Nephron progenitor cell (in vitro differentiated cells): ENCODE data around the gene ZNF570.

Source experiments
- DNase-seq: peaks from one replicate; pipeline ENCODE4 v3.0.0; 2021
- H3K27ac Mint-ChIP-seq: 2 replicates; pipeline ENCODE4 v1.8.0; 2021; ENCODE audit warnings: mild to moderate bottlenecking, moderate library complexity, mixed read lengths
- H3K27me3 Mint-ChIP-seq: 2 replicates; pipeline ENCODE4 v1.8.0; 2021; ENCODE audit warnings: mild to moderate bottlenecking, low read depth, mixed read lengths; ENCODE audit not compliant: poor library complexity
- H3K36me3 Mint-ChIP-seq: 2 replicates; pipeline ENCODE4 v1.8.0; 2021; ENCODE audit warnings: low read depth, mixed read lengths
- H3K4me1 Mint-ChIP-seq: 2 replicates; pipeline ENCODE4 v1.8.0; 2021; ENCODE audit warnings: mixed read lengths
- H3K4me3 Mint-ChIP-seq: 2 replicates; pipeline ENCODE4 v1.8.0; 2021; ENCODE audit warnings: mild to moderate bottlenecking, moderate library complexity, mixed read lengths
- H3K9me3 Mint-ChIP-seq: 2 replicates; pipeline ENCODE4 v1.8.0; 2021; ENCODE audit warnings: mild to moderate bottlenecking, moderate library complexity, mixed read lengths
- TF ChIP-seq, protein P1 (sequence below): fragments of 200-600 bp; sonication (generic); IDR thresholded peaks from 2 replicates; pipeline ENCODE4 v1.5.0; 2021; ENCODE audit warnings: antibody characterized with exemption

ZNF570 gene

DNA sequence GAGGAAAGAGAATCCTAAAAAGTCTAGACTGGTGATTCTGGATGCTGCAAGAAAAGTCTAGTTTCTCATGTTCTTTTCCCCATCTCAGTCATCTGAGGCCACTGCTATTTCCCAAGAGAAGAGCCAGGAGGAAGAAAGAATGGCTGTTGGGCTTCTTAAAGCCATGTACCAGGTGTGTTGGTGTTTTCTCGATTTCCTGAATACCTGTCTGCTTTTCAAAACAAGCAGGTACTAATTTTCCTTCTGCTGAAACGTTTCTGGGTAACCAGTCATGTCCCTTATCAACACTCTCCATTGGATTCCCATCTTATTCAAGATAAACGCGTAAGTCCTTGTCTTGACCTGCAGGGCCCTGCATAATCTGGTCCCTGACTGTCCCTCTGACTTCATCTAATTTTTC, 1.1 kb downstream of the ZNF570 start:
- Mint-ChIP-seq H3K4me1 (peaks cover 29% of the 10 kb centered on the region), H3K9me3 (peaks cover 52% of the 10 kb centered on the region), H3K27ac (no peak overlapping the region), H3K4me3 (peak overlapping the region; percentile 99), H3K36me3 (peaks cover 42% of the 10 kb centered on the region), H3K27me3 (peaks cover 10% of the 10 kb centered on the region)
- TF ChIP-seq, protein P1, sequence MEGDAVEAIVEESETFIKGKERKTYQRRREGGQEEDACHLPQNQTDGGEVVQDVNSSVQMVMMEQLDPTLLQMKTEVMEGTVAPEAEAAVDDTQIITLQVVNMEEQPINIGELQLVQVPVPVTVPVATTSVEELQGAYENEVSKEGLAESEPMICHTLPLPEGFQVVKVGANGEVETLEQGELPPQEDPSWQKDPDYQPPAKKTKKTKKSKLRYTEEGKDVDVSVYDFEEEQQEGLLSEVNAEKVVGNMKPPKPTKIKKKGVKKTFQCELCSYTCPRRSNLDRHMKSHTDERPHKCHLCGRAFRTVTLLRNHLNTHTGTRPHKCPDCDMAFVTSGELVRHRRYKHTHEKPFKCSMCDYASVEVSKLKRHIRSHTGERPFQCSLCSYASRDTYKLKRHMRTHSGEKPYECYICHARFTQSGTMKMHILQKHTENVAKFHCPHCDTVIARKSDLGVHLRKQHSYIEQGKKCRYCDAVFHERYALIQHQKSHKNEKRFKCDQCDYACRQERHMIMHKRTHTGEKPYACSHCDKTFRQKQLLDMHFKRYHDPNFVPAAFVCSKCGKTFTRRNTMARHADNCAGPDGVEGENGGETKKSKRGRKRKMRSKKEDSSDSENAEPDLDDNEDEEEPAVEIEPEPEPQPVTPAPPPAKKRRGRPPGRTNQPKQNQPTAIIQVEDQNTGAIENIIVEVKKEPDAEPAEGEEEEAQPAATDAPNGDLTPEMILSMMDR, result no peak
- no peak for DNase-seq

DNA sequence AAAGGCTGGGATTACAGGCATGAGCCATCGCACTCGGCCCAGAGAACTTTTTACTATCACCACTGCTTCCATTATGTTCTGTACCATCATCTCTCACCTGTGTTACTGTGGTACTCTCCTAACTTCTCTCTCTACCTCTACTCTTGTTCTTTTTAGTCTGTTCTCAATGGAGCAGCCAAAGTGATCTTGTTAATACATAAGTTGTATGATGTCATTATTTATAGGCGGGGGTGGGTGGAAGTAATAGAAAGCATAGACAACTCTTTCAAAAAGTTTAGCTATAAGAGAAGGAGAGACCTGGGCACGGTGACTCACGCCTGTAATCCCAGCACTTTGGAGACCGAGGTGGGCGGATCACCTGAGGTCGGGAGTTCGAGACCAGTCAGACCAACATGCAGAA, 3.0 kb downstream of the ZNF570 start:
- DNase-seq, result no peak
- H3K4me1 Mint-ChIP-seq, result peaks cover 22% of the 10 kb centered on the region
- TF ChIP-seq, protein P1, result no peak
- no peak overlapping the region for H3K27ac Mint-ChIP-seq
- H3K27me3 Mint-ChIP-seq, result peaks cover 6% of the 10 kb centered on the region
- peaks cover 25% of the 10 kb centered on the region for H3K36me3 Mint-ChIP-seq
- no peak overlapping the region for H3K4me3 Mint-ChIP-seq
- H3K9me3 Mint-ChIP-seq, result peaks cover 33% of the 10 kb centered on the region

DNA sequence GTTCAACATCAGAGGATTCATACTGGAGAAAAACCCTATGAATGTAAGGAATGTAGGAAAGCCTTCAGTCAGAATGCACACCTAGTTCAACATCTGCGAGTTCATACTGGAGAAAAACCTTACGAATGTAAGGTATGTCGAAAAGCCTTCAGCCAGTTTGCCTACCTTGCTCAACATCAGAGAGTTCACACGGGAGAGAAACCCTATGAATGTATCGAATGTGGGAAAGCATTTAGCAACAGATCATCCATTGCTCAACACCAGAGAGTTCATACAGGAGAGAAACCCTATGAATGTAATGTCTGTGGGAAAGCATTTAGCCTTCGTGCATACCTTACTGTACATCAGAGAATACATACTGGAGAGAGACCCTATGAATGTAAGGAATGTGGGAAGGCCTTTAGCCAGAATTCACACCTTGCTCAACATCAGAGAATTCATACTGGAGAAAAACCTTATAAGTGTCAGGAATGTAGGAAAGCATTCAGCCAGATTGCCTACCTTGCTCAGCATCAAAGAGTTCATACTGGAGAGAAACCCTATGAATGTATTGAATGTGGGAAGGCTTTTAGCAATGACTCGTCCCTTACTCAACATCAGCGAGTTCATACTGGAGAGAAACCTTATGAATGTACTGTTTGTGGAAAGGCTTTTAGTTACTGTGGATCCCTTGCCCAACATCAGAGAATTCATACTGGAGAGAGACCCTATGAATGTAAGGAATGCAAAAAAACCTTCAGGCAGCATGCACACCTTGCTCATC, 15.4 kb downstream of the ZNF570 start:
- DNase-seq, result no peak
- Mint-ChIP-seq H3K4me1 (no peaks in the 10 kb centered on the region), H3K9me3 (peaks cover 40% of the 10 kb centered on the region), H3K36me3 (peaks cover 24% of the 10 kb centered on the region), H3K4me3 (no peak overlapping the region), H3K27me3 (peaks cover 5% of the 10 kb centered on the region), H3K27ac (no peak overlapping the region)
- TF ChIP-seq, protein P1, result no peak

DNA sequence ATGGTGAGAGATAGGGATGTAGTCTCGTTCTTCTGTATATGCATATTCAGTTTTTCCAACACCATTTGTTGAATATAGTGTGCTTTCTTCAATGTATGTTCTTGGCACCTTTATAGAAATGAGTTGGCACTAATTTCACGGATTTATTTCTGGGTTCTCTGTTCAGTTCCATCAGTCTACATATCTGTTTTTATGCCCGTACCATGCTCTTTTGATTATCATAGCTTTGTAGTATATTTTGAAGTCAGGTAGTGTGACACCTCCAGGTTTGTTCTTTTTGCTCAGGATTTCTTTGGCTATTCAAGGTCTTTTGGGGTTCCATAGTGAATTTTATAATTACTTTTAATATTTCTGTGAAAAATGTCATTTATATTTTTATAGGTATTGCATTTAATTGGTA, 23.1 kb downstream of the ZNF570 start:
- H3K9me3 Mint-ChIP-seq, result peaks cover 95% of the 10 kb centered on the region
- no peaks in the 10 kb centered on the region for H3K27me3 Mint-ChIP-seq
- no peaks in the 10 kb centered on the region for H3K4me1 Mint-ChIP-seq
- no peak overlapping the region for H3K4me3 Mint-ChIP-seq
- H3K27ac Mint-ChIP-seq, result no peak overlapping the region
- TF ChIP-seq, protein P1, result no peak
- no peak for DNase-seq
- H3K36me3 Mint-ChIP-seq, result peaks cover 17% of the 10 kb centered on the region

DNA sequence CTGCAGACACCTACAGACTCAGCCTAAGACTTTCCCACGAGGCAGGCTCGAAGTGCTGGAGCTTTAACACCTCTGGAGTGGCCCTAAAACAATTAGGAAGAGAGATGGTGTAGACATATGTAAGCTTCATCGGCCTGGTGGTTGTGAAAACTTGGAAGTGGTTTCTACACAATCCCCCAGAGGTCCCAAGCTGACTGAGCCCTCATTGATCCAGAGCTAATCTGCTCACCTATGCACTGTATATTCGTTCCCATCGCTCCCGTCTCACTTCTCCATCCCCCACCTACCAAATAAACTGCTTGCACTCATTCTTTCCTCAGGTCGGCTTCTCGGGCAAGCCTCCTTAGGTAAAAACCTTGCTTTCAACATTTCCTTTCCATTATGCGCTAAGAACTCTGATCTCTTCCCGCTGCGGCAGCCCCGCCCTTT, 36.8 kb downstream of the ZNF570 start:
- Mint-ChIP-seq H3K27me3 (no peaks in the 10 kb centered on the region), H3K27ac (no peak overlapping the region), H3K4me3 (no peak overlapping the region), H3K9me3 (peaks cover 17% of the 10 kb centered on the region), H3K36me3 (peaks cover 61% of the 10 kb centered on the region), H3K4me1 (no peaks in the 10 kb centered on the region)
- TF ChIP-seq, protein P1, result no peak
- no peak for DNase-seq
